Stimulated activated CD8-positive, alpha-beta memory T cell treated with anti-CD3 and anti-CD28 coated beads, Interleukin-7, amount 100 ng/mL, for 24 hours (primary cell): Measurements from ENCODE around the gene C1QTNF1.

ENCODE experiments used
- DNase-seq: peaks from one replicate; pipeline ENCODE4 v3.0.0-alpha.2; 2020; ENCODE audit warnings: low read depth

The C1QTNF1 gene

GRCh38 chr17:78993241-78993956 is 30.6 kb upstream of the C1QTNF1 start:
- DNase-seq, result peak; percentile 37

GRCh38 chr17:78993981-78994671 is 29.8 kb upstream of the C1QTNF1 start:
- no peak for DNase-seq

- DNase-seq, result no peak
Measured at GRCh38 chr17:78995022-78995760, 28.8 kb upstream of the C1QTNF1 start.

GRCh38 chr17:78995761-78996451 is 28.1 kb upstream of the C1QTNF1 start:
- no peak for DNase-seq

- no peak for DNase-seq
Measured at GRCh38 chr17:78996781-78997201, 27.2 kb upstream of the C1QTNF1 start.

DNA sequence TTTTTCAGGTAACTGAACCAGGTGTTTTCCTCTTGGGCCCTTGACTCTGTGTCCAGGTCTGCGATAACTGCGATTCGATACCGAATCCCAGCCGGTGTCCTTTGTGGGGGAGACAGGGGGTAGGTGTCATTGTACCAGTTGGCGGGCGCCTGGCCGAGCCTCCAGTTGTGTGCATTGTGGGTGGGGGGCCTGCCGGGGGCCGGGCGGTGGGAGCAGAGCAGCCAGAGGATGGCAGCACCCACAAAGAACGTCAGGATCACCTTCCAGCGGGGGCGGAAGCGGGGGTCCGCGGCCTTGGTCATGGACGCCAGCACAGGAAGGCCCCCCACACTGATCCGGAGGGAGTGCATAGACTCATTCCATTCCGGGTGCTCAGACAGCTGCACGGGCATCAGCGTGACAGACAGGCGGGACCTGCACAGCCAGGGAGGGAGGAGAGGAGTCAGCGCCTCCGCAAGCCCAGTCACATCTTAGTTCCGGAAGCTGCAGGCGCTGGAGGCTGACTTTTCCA is 26.7 kb upstream of the C1QTNF1 start:
- DNase-seq, result no peak

- no peak for DNase-seq
Measured at GRCh38 chr17:78997881-78998280, 26.1 kb upstream of the C1QTNF1 start.

DNA sequence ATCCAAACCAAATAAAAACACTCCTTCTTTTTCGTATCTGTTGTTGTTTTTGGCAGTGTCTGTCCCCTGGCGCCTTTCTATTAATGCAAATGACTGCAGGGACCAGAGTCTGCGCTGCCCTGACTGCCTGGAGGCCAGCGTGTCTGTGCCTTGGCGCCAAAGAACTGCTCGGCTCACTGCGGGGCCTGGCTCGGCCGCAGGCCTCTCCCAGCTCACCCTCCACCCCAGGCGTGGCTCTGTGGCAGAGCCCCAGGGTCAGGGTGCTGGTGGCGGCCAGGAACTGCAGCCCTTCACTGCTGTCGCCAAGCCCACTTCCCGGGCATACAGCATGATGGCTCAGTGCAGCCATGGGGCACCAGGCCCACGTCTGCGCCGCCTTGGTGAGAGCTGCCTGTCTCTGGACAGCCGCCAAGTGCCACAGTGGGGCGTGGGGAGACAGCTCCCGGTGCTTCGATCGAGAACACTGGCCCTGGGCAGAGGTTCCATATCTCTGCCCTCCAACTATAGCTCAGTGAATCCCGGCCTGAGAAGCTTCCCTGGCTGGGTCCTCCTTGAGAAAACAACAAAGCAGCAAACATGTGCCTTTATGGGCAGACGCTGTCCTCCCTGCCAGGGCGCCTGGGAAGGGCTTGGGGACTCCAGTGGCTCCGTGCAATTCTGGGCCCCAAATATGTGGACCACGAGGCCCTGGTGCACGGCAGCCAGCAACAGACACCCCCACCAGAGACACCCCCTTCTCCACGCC is 25.5 kb upstream of the C1QTNF1 start:
- DNase-seq, result no peak

- no peak for DNase-seq
Measured at GRCh38 chr17:78999056-78999768, 24.8 kb upstream of the C1QTNF1 start.

- DNase-seq, result no peak
Measured at GRCh38 chr17:78999947-79000395, 24.0 kb upstream of the C1QTNF1 start.

GRCh38 chr17:79000396-79001189 is 23.4 kb upstream of the C1QTNF1 start:
- DNase-seq, result no peak

DNA sequence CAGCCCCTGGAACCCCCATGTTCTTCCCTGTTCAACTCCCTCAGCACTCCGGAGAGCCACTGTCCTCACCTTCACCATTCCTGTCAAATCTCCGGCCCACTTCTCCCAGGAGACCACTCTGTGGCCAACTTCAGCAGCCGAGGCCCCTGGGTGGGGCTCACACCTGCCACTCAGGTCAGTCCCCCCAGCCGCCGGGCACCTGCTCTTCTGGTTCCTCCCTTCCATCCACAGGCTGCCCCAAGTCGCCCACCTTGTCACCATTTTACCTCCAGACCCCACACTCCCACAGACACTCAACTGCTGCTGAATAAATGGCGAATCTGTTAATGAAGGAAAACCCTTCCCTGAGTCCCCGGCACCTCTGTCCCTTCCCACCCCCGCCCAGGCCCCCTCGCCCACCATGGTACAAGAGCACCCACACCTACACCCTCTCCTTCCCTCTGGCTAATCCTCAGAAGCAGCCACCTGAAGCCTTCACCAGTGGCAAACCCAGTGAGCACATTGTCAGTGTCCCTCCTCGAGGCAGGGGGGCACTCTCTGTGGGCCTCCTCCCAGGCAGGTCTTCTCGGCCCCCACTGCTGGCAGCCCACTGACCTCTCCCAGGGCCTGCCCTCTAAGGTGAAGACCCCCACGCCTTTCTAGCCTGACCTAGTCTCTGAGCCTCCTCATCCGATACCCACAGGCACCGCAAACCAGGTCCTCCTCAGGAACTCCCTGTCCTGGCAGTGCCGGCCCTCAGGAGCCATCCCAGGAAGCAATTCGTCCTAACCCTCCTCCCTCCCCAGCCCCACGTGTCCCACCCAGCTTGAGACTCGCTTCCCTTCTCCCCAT is 22.6 kb upstream of the C1QTNF1 start:
- no peak for DNase-seq

- no peak for DNase-seq
Measured at GRCh38 chr17:79002291-79002690, 21.7 kb upstream of the C1QTNF1 start.

DNA sequence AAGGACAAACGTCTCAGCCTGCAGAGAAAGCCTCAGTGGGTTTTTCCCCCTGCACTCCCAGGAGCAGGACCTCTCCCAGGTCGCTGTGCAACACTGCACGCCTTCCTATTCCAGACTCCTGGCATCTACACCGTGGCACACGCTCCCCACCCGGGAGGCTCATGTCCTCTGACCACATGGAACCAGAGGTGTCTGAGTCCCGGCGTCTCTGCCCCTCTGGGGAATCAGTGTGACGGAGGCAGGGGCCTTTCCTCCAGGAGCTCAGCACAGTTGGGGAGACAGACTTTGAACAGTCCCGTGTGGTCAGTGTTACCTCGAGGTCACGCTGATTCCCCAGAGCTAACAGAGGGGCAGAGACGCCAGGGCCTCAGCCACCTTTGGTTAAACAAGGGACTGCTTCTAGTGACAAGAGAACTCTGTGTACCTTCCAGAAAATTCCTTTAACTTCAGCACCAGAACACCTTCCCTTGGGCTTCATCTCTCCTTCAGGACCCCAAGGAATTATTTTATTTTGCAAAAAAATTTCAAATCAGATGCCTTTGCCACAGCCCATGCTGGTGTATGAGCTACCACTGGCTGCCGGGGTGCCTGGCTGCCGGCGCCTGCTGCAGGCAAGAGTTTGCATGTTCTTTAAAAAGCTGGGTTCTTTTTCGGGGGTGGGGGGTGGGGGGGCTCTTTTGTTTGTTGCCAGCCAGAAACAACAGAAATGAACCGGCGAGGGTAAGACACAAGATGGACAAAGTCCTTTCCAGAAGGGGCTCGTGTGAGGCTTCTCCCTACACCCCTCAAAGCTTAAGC is 21.0 kb upstream of the C1QTNF1 start:
- DNase-seq, result no peak

GRCh38 chr17:79003661-79004411 is 20.1 kb upstream of the C1QTNF1 start:
- DNase-seq, result no peak

GRCh38 chr17:79005063-79005861 is 18.7 kb upstream of the C1QTNF1 start:
- DNase-seq, result no peak

GRCh38 chr17:79006046-79006445 is 17.9 kb upstream of the C1QTNF1 start:
- DNase-seq, result no peak
